HEK293T (cell line): ENCODE measurements around the gene GATB.

Source experiments
- CTCF ChIA-PET: fragments of 350-600 bp; formaldehyde crosslinking; extraction: SDS; loops from one replicate; lab custom pipeline; 2021; ENCODE audit warnings: antibody characterized with exemption, inconsistent platforms; lab: Yijun Ruan, JAX
- POLR2A ChIA-PET: fragments of 350-600 bp; formaldehyde crosslinking; extraction: SDS; loops from one replicate; lab custom pipeline; 2020; ENCODE audit warnings: antibody characterized with exemption, inconsistent platforms; lab: Yijun Ruan, JAX
- DNase-seq: peaks from one replicate; pipeline ENCODE4 v3.0.0; 2012; ENCODE audit warnings: mixed read lengths; ENCODE audit errors: extremely low spot score
- ARNT ChIP-seq: fragments of 450-650 bp; IDR thresholded peaks from 2 replicates; pipeline ENCODE4 v1.6.1; 2017; ENCODE audit warnings: mild to moderate bottlenecking
- BHLHE40 ChIP-seq: fragments of 450-650 bp; IDR thresholded peaks from 2 replicates; pipeline ENCODE4 v1.6.1; 2016; ENCODE audit warnings: mild to moderate bottlenecking, moderate library complexity, borderline replicate concordance
- CTBP1 ChIP-seq: fragments of 450-650 bp; IDR thresholded peaks from 2 replicates; pipeline ENCODE4 v1.6.1; 2016; ENCODE audit warnings: borderline replicate concordance
- ELF4 ChIP-seq: fragments of 450-650 bp; IDR thresholded peaks from 2 replicates; pipeline ENCODE4 v1.6.1; 2017; ENCODE audit warnings: antibody characterized with exemption
- FOXA1 ChIP-seq: fragments of 450-650 bp; IDR thresholded peaks from 2 replicates; pipeline ENCODE4 v1.6.1; 2016; ENCODE audit warnings: mild to moderate bottlenecking
- FOXK2 ChIP-seq: fragments of 450-650 bp; IDR thresholded peaks from 2 replicates; pipeline ENCODE4 v1.6.1; 2016; ENCODE audit warnings: mild to moderate bottlenecking
- FOXM1 ChIP-seq: fragments of 450-650 bp; IDR thresholded peaks from 2 replicates; pipeline ENCODE4 v1.6.1; 2017; ENCODE audit warnings: mild to moderate bottlenecking, borderline replicate concordance
- HDGF ChIP-seq: fragments of 450-650 bp; IDR thresholded peaks from 2 replicates; pipeline ENCODE4 v1.6.1; 2017; ENCODE audit warnings: antibody characterized with exemption, borderline replicate concordance
- L3MBTL2 ChIP-seq: fragments of 450-650 bp; conservative IDR thresholded peaks from 2 replicates; pipeline ENCODE4 v1.6.1; 2016; ENCODE audit warnings: mild to moderate bottlenecking
- LEF1 ChIP-seq: fragments of 450-650 bp; IDR thresholded peaks from 2 replicates; pipeline ENCODE4 v1.6.1; 2017; ENCODE audit warnings: mild to moderate bottlenecking, borderline replicate concordance
- NFRKB ChIP-seq: fragments of 450-650 bp; IDR thresholded peaks from 2 replicates; pipeline ENCODE4 v1.6.1; 2016; ENCODE audit warnings: mild to moderate bottlenecking, moderate library complexity
- SP1 ChIP-seq: fragments of 450-650 bp; IDR thresholded peaks from 2 replicates; pipeline ENCODE4 v1.6.1; 2017
- SUZ12 ChIP-seq: fragments of 450-650 bp; IDR thresholded peaks from 2 replicates; pipeline ENCODE4 v1.6.1; 2016; ENCODE audit warnings: mild to moderate bottlenecking
- TARDBP ChIP-seq: fragments of 450-650 bp; IDR thresholded peaks from 2 replicates; pipeline ENCODE4 v1.6.1; 2016
- ZNF384 ChIP-seq: fragments of 450-650 bp; IDR thresholded peaks from 2 replicates; pipeline ENCODE4 v1.6.1; 2016
- TF ChIP-seq, protein P1 (sequence below): fragments of 450-650 bp; IDR thresholded peaks from 2 replicates; pipeline ENCODE4 v1.6.1; 2016

Gene GATB

DNA sequence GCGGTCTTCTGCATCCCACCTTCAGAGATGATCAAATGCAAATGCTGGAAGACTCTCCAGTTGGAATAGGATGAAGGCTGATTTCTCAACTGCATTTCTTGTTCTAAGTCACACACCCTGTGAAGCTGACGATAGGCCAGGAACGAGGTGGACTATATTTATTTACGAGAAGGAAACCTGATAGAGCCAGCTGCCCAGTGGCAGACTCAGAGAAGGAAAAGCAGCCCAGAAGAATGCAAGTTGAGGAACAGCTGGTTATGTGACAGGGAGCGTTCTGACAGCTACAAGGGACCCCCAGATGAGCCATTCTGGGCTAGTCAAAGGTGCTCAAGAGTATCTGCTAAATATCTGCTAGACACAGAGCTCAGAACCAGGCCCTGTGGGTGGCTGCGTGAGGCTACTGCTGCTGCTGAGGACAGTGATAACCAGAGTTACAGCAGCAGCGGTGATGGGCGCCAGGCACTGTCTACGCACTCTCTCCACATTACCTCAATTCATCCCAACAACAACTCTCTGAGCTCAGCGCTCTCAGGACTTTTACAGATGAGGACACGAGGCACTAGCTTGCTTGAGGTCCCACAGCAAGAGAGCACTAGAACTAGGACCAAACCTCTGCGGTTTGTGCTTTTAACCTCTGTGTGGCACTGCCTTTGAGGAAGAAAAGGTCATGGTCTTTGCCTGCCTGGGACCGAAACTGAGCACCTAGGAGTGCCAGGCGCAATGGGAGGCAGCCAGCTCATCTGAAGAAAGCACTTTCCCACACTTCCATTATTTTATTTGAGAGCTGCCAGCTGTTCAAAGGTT is 69.0 kb downstream of the GATB start:
- TF ChIP-seq ARNT (no peak), FOXM1 (no peak), FOXA1 (no peak), TARDBP (no peak), NFRKB (no peak)
- no peak for DNase-seq
- ChIA-PET POLR2A (no interaction called here), CTCF (no interaction called here)

DNA sequence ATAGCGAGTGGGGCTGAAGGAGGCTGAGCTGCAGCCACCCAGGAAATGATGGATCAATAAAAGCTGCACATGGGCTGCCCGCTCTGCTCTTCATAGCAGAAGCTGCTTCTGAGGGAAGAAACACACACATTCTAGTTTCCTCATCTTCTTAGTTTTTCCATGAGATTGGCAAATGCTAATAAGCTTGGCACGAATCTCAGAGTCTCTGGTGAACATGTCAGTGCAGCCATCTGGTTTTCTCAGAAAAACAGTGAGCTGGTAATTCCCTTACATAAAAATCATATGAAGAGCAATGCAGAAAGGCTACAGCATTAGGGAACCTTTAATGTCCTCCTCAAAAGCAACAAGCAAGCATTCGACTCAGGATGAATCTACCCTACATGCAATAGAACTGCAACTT is 69.9 kb downstream of the GATB start:
- no peak for DNase-seq
- ChIA-PET CTCF (no interaction called here), POLR2A (no interaction called here)
- TF ChIP-seq NFRKB, result no peak
- TF ChIP-seq SUZ12, result no peak
- TF ChIP-seq ZNF384, result no peak
- TF ChIP-seq, protein P1, sequence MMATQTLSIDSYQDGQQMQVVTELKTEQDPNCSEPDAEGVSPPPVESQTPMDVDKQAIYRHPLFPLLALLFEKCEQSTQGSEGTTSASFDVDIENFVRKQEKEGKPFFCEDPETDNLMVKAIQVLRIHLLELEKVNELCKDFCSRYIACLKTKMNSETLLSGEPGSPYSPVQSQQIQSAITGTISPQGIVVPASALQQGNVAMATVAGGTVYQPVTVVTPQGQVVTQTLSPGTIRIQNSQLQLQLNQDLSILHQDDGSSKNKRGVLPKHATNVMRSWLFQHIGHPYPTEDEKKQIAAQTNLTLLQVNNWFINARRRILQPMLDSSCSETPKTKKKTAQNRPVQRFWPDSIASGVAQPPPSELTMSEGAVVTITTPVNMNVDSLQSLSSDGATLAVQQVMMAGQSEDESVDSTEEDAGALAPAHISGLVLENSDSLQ, result no peak
- TF ChIP-seq CTBP1, result no peak
- no peak for TF ChIP-seq FOXK2
- no peak for TF ChIP-seq FOXA1
- TF ChIP-seq ARNT, result no peak
- no peak for TF ChIP-seq TARDBP
- no peak for TF ChIP-seq L3MBTL2
- no peak for TF ChIP-seq SP1
- TF ChIP-seq HDGF, result no peak
- no peak for TF ChIP-seq LEF1
- TF ChIP-seq ELF4, result no peak
- TF ChIP-seq BHLHE40, result no peak
- no peak for TF ChIP-seq FOXM1

DNA sequence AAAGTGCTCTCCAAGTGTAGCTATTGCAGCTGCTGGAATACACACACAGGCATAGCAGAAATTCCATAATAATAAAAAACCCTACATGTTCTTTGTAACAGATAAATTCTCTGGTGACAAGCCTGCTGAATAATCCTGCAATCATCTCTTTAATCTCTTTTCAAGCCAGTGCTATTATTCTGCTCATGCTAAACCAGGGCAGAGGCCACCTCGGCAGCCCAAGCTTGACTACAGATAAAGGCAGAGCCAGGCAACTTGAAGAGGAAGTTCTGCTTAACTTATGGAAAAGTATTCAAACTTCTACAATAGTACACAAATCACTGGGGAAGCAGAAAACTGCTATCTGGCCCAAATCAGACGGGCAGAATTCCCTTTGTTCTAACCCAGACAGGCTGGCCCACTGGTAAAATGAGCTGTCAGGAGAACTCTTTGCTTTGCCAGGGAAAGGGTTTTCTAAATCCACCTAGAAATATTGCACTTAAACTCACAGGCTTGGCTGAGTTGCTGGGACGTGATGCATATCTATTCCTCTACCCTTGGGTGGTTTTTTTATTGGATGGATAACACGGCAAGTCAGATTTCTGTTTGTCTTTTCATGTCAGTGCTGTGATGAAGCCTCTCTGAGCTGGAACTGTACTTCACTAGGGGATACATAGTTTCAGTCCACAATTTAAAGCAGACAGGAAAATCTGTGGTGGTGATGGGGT is 70.5 kb downstream of the GATB start:
- POLR2A ChIA-PET, result no interaction called here
- no peak for DNase-seq
- no peak for TF ChIP-seq ELF4
- no peak for TF ChIP-seq NFRKB
- no peak for TF ChIP-seq FOXK2
- no peak for TF ChIP-seq HDGF
- no peak for TF ChIP-seq CTBP1
- TF ChIP-seq FOXA1, result no peak
- no peak for TF ChIP-seq L3MBTL2
- no peak for TF ChIP-seq ARNT
- no peak for TF ChIP-seq ZNF384
- no peak for TF ChIP-seq TARDBP
- TF ChIP-seq, protein P1, result no peak
- TF ChIP-seq FOXM1, result no peak
- no peak for TF ChIP-seq SUZ12
- CTCF ChIA-PET, result no interaction called here

DNA sequence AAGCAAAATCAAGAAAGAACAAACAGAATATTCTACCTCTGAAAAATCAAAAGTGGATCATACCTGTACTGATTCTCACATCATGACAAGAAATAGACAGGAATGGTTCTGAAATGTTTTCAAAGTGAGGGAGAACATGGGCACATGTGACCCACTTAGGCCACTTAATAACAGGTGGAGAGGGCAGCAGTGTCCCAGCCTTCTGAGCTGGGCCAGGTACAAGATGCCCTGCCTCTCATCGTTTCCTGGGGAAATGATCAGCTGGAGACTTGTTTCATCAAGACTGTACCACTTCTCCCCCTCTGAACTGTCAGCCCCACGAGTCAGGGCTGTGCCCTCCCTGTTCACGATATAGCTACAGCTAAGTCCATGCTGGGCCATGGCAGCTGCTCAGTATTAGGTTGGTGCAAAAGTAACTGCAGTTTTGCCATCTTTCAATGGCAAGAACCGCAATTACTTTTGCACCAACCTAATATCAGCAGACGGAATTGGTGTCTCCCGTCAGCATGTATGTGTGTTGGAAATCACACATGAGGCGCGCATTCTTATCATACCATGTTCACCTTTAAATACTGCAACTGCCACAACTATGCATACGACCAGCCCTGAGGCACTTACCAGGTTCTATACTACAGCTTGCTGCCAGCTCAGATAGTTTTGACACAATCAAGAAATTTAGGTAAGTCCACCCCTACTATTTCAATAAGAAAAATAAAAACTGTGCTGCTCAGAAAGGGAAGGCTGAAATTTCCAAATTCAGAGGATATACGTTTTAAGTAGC is 71.4 kb downstream of the GATB start:
- ChIA-PET CTCF (no interaction called here), POLR2A (no interaction called here)
- DNase-seq, result no peak
- TF ChIP-seq L3MBTL2 (no peak), HDGF (no peak), FOXM1 (no peak), ARNT (no peak), TARDBP (no peak), CTBP1 (no peak), FOXA1 (no peak), SP1 (no peak), LEF1 (no peak), BHLHE40 (no peak), NFRKB (no peak), ZNF384 (no peak), FOXK2 (no peak), ELF4 (no peak), SUZ12 (no peak)
- TF ChIP-seq, protein P1, result no peak

DNA sequence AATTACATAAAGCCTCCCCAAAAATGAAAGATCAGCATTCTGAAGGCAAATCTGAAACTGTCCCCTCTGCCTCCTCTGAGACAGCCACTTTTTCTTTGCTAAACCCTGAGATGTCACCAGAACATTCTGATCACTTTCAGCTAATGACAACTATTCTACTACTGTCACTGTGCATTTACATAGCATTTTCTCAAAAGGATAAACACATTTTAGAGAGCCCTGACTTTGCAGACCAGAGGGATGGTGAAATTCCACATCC is 72.1 kb downstream of the GATB start:
- DNase-seq, result no peak
- TF ChIP-seq FOXA1, result no peak
- ChIA-PET POLR2A (no interaction called here), CTCF (no interaction called here)

DNA sequence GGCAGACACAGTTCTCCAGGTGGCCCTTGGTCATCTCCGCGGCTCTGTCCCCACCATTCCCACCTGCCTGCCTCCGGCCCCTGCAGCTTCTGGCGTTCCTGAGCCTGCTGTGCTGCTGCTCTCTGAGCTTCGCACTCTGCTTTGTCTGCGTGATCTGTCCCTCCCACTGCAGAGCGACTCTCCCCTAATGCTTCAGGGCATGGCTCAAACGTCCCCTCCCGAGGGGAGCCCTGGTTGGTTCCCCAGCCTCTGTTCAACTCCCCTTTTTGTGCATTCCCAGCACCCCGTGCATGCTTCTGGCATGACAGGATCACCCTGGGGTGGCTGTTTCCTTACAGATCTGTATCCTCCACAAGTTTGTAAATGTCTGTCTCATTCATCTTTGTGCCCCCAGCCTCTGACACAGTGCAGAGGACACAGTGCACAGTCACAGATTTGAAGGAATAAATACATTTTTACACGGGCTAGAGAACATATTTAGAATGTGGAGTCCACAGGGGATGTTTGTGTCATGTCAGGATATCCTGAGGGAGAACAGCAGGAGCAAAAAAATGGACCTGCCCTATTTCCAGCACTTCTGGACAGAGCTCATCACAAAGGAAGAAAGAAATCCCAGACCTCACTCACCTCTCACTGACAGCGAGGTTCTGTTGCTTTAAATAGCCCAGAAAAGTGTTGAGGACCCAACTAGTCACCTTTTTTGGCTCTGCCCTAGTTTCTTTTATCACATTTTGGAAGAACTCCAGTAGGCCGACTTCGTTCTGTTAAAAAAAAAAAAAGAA is 72.6 kb downstream of the GATB start:
- no peak for DNase-seq
- TF ChIP-seq SUZ12 (no peak), TARDBP (no peak), CTBP1 (no peak), LEF1 (no peak), FOXM1 (no peak), FOXK2 (no peak), HDGF (no peak), SP1 (no peak), ELF4 (no peak), FOXA1 (no peak), ARNT (no peak), BHLHE40 (no peak), ZNF384 (no peak)
- TF ChIP-seq, protein P1, result no peak
- POLR2A ChIA-PET, result no interaction called here
- CTCF ChIA-PET, result no interaction called here
